HG02943 (cell line): ENCODE results near the gene GZMH.
"Not testable (repeated sequence)": the region's sequence is repeated elsewhere in the genome, so short reads cannot be mapped to it uniquely, and the experiment has no call there.

ENCODE experiments used
- ATAC-seq: cut with Tn5 transposase; IDR thresholded peaks from one replicate; pipeline ENCODE4 v1.9.1; 2021; ENCODE audit warnings: mild to moderate bottlenecking, low read depth, moderate library complexity; ENCODE audit not compliant: unreplicated experiment

Gene GZMH

GRCh38 chr14:24609655-24610344 lies at the start of gene GZMH:
Gene GZMH, minus strand, starts transcription at chr14:24609685. Its CDS starts 72 bp downstream, at chr14:24609613.
- ATAC-seq, result no peak

GRCh38 chr14:24648361-24648760 lies 38.9 kb upstream of the GZMH start:
- not testable (repeated sequence) for ATAC-seq

DNA sequence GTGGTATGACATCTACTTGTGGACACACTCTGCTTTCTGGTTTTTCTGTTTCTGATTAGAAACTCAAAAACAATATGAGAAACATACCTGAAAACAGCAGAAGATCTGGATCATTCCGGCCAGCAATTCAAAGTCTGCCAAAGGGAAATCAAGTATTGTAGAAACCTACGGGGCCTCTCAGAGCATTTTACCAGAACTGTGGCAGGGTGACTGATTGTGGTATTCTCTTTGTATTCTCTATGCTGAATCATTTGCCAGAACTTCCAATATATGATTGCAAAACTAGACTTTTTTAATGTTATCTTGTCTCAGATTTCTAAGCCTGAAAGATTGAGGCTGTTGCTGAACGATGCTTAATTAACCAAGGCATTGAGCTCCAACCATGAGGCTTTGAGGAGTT lies 30.4 kb upstream of the GZMH start:
- no peak for ATAC-seq

- ATAC-seq, result no peak
These were observed 29.8 kb upstream of the GZMH start for GRCh38 chr14:24639270-24639669.

DNA sequence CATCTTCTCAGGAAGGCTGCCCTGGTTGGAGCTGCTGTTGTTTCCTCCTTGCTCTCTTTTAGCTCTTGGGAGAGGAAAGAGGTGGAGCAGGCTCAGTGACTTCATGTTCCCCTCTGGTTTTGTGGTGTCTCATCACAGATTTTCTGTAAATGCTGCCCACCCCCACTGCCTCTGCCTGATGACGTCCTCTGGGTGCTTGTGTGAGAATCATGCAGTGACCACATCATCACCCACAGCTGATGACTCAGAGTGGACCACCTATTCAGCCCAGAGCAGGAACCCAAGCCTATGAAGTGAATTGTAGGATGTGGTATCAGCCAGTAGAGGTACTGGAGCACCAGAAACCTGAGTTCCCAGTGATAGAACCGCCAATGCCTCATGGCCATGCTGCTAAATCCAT lies 24.7 kb upstream of the GZMH start, which contains the start of gene GZMB:
TSS of gene GZMB (minus strand) at position 33 of the 400 bp plus-strand sequence. CDS start at position 3, 30 bp downstream.
- ATAC-seq, result no peak

- no peak for ATAC-seq
These were observed 23.9 kb upstream of the GZMH start for GRCh38 chr14:24633353-24633752.

DNA sequence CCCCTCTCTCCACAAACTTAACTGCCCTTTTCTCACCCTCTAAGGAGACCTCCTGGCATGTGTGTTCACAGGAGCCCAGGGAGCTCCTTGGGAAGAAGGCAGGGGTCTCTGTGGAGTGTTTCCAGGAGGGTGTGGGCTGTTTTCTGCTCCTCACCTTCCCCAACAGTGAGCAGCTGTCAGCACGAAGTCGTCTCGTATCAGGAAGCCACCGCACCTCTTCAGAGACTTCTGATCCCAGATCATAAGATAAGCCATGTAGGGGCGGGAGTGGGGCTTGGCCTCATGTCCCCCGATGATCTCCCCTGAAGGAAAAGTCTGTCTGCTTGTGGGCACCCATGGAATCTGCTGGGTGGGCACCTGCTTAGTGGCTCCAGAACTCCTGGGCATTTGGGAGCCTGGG lies 23.3 kb upstream of the GZMH start:
- no peak for ATAC-seq

- no peak for ATAC-seq
These were observed 22.9 kb upstream of the GZMH start for GRCh38 chr14:24632336-24632735.

DNA sequence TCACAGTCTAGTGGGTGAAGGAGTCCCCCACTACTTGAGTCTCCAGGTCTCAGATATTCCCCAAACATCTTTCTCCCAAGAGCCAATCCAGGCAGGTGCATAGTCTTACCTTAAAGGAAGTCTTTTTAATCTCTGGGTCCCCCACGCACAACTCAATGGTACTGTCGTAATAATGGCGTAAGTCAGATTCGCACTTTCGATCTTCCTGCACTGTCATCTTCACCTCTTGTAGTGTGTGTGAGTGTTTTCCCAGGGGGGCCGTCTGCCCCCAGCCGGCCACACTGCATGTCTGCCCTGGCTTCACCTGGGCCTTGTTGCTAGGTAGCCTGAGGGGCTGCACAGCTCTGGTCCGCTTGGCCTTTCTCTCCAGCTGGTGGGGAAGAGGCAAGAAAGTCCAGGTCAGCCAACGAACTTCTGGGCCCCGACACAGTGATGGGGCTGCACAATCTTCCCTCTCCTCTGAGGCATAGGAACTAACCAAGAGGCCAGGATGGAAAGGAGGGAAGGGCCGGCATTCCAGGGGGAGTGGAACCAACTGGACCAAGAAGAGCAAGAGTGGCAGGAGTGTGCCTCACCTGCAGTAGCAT lies 22.4 kb upstream of the GZMH start:
- ATAC-seq, result no peak

DNA sequence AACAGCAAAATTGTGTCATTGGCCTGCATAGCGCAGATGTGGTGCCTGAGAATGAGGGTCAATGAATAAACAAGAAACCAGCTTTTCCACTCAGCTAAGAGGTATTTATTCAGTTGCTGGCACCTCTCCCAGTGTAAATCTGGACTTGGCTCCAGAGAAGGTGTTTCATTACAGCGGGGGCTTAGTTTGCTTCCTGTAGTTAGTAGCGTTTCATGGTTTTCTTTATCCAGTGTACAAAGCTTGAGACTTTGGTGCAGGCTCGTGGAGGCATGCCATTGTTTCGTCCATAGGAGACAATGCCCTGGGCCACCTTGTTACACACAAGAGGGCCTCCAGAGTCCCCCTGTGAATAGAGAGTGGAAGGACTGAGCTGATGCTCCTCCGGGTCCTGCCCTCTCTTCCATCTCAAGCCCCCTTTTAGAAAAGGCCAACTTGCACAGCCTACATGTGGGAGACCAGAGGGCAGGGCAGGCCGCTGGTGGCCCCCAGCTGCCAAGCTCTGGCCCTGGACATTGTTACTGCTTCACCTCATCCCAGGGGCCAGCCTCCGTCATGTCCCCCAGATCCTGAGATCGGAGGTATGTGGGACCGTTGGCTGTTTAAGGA lies 21.5 kb upstream of the GZMH start:
- ATAC-seq, result no peak

- ATAC-seq, result no peak
These were observed 20.8 kb upstream of the GZMH start for GRCh38 chr14:24630087-24630871.

DNA sequence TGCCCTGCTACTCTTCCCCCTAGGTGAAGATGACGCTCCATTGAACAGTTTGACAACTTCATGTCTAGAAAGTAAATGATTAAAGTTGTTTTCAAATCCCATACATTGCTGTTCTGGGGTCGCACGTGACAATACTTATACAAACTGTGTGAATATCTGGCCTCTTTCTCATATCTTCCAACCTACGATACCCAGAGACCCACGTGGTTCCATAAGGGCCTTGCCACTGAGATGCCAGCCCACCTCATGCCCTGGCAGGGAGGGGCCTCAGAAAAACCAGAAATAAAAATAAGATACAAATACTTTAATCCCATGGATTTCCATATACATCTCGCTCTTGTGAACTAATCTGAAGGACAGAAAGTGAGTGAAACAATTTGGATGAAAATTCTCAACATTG lies 20.0 kb upstream of the GZMH start:
- no peak for ATAC-seq

DNA sequence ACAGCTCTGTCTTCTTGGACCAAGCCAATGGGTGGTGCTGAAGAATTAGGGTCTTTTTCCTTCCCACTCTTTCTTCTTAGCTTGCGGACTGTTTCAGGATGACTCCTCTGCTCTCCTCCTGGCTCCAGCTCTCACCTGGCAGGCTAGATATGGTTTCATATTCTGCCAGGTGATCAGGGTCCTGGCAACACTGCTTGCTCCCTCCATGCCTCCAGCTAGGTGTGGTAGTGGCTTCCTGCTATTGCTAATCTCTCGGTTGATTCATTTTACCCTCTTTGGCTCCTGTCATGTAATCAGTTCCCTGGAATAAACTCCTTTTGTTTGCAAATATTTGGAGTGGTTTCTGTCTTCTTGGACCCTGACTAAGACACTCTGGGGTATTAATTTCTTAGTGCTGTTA lies 4.3 kb upstream of the GZMH start:
- ATAC-seq, result no peak

DNA sequence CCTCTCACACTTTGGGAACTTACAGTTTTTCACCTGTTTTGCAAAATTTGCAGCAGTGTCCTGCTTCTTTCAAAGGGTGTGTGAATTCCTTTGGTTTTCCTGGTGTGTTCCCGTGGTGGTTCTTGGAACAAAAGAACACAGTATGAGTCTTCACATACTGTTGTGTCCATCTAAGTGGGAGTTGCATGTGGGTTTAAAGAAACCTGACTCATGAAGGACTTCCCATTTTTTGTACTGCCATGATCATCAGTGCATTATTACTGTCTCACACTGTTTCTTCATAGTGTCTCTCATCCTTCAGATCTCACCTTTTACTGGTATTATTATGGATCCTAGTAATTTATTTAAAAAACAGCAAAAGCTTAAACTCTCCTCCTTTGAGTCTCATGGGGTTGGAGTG lies 3.8 kb upstream of the GZMH start:
- no peak for ATAC-seq

DNA sequence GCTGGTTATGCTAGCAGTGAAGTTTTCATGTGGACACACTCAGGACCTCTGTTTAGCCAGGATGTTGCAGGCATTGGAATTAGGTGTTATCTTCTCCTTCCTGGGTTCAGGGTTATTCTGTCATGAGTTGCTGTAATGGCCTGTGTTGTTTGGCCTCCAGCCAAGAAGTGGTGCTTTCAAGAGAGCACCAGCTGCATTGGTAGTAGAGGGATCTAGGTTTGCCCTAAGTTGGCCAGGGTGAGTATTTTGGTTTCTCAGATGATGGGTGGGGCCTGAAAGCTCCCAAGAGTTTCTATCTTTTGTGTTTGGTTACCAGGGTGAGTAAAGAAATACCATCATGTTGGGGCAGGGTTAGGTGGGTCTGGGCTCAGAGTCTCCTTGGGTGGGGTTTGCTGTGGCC lies 2.7 kb upstream of the GZMH start:
- ATAC-seq, result no peak

GRCh38 chr14:24607635-24608514 lies 1.6 kb downstream of the GZMH start:
- ATAC-seq, result no peak

- ATAC-seq, result no peak
These were observed 2.4 kb downstream of the GZMH start for GRCh38 chr14:24607081-24607480.

- no peak for ATAC-seq
These were observed 3.2 kb downstream of the GZMH start for GRCh38 chr14:24606297-24606696.

- ATAC-seq, result no peak
These were observed 3.9 kb downstream of the GZMH start for GRCh38 chr14:24605435-24606190.
